DOHH2 (cell line): Measurements from ENCODE around the gene SOAT2.

Experiments used
- H3F3A ChIP-seq: fragments of 200-600 bp; sonication (generic), shearing (Covaris generic); 2 replicates; pipeline ENCODE4 v1.6.0; 2016; ENCODE audit warnings: antibody characterized with exemption, mild to moderate bottlenecking; ENCODE audit not compliant: control insufficient read depth, insufficient read depth
- H3K27ac ChIP-seq: fragments of 200-600 bp; sonication (generic); 2 replicates; pipeline ENCODE4 v1.5.1; 2014; ENCODE audit warnings: low read depth, mild to moderate bottlenecking, low read length, moderate library complexity
- H3K27me3 ChIP-seq: fragments of 200-600 bp; sonication (generic); 2 replicates; pipeline ENCODE4 v1.6.1; 2014; ENCODE audit warnings: mild to moderate bottlenecking, low read length, mixed read lengths; ENCODE audit not compliant: control insufficient read depth
- H3K36me3 ChIP-seq: fragments of 200-600 bp; sonication (generic); 2 replicates; pipeline ENCODE4 v1.6.1; 2014; ENCODE audit warnings: mild to moderate bottlenecking, low read length, moderate library complexity, mixed read lengths; ENCODE audit not compliant: control insufficient read depth
- H3K4me1 ChIP-seq: fragments of 200-600 bp; sonication (generic); 2 replicates; pipeline ENCODE4 v1.6.1; 2014; ENCODE audit warnings: mild to moderate bottlenecking, low read length, mixed read lengths; ENCODE audit not compliant: control insufficient read depth
- H3K4me2 ChIP-seq: fragments of 200-600 bp; sonication (generic); 2 replicates; pipeline ENCODE4 v1.6.0; 2014; ENCODE audit warnings: mild to moderate bottlenecking, low read length, moderate library complexity
- H3K4me3 ChIP-seq: fragments of 200-600 bp; sonication (generic); 2 replicates; pipeline ENCODE4 v1.5.1; 2014; ENCODE audit warnings: mild to moderate bottlenecking, low read length, mixed read lengths
- H3K79me2 ChIP-seq: fragments of 200-600 bp; sonication (generic); 2 replicates; pipeline ENCODE4 v1.6.1; 2014; ENCODE audit warnings: mild to moderate bottlenecking, low read length, mixed read lengths; ENCODE audit not compliant: control insufficient read depth
- H3K9me2 ChIP-seq: fragments of 200-600 bp; sonication (generic); replicated peaks from 2 replicates; pipeline ENCODE4 v1.6.1; 2014; ENCODE audit warnings: mild to moderate bottlenecking, low read length, mixed read lengths; ENCODE audit not compliant: control insufficient read depth
- H3K9me3 ChIP-seq: fragments of 200-600 bp; sonication (generic); 2 replicates; pipeline ENCODE4 v1.6.1; 2014; ENCODE audit warnings: antibody characterized with exemption, low read length, mixed read lengths; ENCODE audit not compliant: control insufficient read depth, insufficient read depth
- H4K20me1 ChIP-seq: fragments of 200-600 bp; sonication (generic); 2 replicates; pipeline ENCODE4 v1.6.0; 2014; ENCODE audit warnings: low read depth, mild to moderate bottlenecking, antibody characterized with exemption, low read length, moderate library complexity; ENCODE audit not compliant: control insufficient read depth, insufficient read depth
- EZH2phosphoT487 ChIP-seq: fragments of 200-600 bp; sonication (generic); IDR thresholded peaks from 2 replicates; pipeline ENCODE4 v1.6.1; 2017; ENCODE audit warnings: borderline replicate concordance, mild to moderate bottlenecking, antibody characterized with exemption, low read length, moderate library complexity, mixed read lengths
- TF ChIP-seq, protein P1 (sequence below): fragments of 200-600 bp; sonication (generic); IDR thresholded peaks from one replicate; pipeline ENCODE4 v1.5.1; 2014; ENCODE audit warnings: antibody characterized with exemption, mild to moderate bottlenecking, low read depth, low read length; ENCODE audit not compliant: poor library complexity, severe bottlenecking

SOAT2 gene

DNA sequence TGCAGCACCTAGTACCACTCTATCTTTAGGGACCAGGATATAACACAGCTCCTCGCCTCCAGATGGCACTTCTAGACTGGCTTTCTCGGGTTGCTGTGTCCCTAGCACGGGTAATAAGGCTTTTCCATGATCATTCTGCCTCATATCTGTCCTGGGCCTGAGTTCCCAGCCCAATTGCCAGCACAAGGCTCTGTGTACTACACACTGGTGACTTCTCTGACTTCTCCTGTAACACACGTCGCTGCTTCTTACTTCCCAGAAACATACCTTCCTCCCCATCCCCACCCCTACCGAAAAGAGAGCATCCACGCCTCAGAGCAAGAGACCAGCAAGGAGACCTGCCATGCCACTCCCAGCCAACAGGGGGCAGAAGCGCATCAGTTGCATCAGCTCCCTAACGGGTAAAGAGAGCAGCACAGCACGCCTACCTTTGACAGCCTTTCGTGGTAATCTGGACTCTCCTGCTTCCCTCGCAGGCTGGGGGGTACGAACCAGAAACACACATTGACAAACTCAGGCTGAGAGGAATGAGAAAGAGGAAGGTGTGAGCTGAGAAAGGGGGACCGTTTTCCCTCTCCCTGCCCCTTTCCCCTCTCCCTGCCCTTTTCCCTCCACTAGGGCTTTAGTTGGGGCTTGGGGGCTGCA lies 56.0 kb downstream of the SOAT2 start:
- H3K79me2 ChIP-seq: no peaks in the 10 kb centered on the region
- no peaks in the 10 kb centered on the region for H3K9me2 ChIP-seq
- peak overlapping the region; percentile 57 for H3K4me3 ChIP-seq
- H4K20me1 ChIP-seq: no peaks in the 10 kb centered on the region
- peaks cover 10% of the 10 kb centered on the region for H3K4me1 ChIP-seq
- no peaks in the 10 kb centered on the region for H3K27me3 ChIP-seq
- H3F3A ChIP-seq: peaks cover 3% of the 10 kb centered on the region; the same call in 1 of the 2 replicates
- peak overlapping the region; percentile 83 for H3K4me2 ChIP-seq
- H3K27ac ChIP-seq: no peak overlapping the region
- TF ChIP-seq, protein P1, sequence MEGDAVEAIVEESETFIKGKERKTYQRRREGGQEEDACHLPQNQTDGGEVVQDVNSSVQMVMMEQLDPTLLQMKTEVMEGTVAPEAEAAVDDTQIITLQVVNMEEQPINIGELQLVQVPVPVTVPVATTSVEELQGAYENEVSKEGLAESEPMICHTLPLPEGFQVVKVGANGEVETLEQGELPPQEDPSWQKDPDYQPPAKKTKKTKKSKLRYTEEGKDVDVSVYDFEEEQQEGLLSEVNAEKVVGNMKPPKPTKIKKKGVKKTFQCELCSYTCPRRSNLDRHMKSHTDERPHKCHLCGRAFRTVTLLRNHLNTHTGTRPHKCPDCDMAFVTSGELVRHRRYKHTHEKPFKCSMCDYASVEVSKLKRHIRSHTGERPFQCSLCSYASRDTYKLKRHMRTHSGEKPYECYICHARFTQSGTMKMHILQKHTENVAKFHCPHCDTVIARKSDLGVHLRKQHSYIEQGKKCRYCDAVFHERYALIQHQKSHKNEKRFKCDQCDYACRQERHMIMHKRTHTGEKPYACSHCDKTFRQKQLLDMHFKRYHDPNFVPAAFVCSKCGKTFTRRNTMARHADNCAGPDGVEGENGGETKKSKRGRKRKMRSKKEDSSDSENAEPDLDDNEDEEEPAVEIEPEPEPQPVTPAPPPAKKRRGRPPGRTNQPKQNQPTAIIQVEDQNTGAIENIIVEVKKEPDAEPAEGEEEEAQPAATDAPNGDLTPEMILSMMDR: peak; percentile 99
- no peak for TF ChIP-seq EZH2phosphoT487
- no peaks in the 10 kb centered on the region for H3K36me3 ChIP-seq
- no peaks in the 10 kb centered on the region for H3K9me3 ChIP-seq

DNA sequence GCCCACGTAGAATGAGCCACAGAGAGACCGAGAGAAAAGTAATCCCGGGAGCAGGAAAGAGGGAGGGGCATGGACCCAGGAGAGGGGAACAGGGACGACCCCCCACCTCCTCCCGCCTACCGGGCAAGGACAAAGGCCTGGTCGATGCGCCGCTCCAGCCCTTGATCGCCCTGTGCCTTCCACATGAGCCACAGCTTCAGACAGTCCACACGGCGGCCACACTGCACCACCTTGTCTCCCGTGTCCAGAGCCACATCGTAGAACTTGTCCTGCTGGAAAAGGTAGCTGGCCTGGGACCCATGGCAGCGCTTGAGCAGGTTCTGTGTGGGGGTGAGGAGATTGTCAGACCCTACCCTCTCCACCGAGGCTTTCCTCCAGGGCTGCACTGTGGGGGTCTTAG lies 56.7 kb downstream of the SOAT2 start:
- TF ChIP-seq, protein P1: no peak
- no peak for TF ChIP-seq EZH2phosphoT487
- no peak overlapping the region for H3K4me3 ChIP-seq
- no peaks in the 10 kb centered on the region for H4K20me1 ChIP-seq
- no peak overlapping the region for H3K27ac ChIP-seq
- no peaks in the 10 kb centered on the region for H3K9me2 ChIP-seq
- peaks cover 10% of the 10 kb centered on the region for H3K4me1 ChIP-seq
- no peaks in the 10 kb centered on the region for H3K27me3 ChIP-seq
- no peaks in the 10 kb centered on the region for H3K79me2 ChIP-seq
- no peaks in the 10 kb centered on the region for H3K36me3 ChIP-seq
- no peaks in the 10 kb centered on the region for H3K9me3 ChIP-seq
- H3K4me2 ChIP-seq: no peak overlapping the region
- peaks cover 3% of the 10 kb centered on the region; the same call in 1 of the 2 replicates for H3F3A ChIP-seq

DNA sequence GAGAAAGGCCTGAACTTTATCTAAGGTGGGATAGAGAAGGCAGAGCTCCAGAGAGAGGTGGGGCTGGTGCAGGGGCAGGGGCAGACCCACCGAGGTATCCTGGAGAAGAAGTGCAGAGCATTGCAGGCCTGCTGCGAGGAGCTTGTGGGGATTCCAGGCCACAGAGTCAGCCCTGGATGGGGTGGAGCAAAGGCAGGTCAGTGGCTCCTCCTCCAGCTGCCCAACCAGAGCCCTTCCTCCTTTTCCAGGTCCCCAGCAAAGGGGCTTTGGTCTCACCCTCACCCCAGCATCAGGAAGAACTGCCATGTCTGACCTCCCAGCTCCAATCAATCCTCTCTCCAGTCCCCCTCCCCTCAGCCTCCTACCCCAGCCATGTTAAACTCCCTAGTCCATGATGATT lies 57.4 kb downstream of the SOAT2 start:
- TF ChIP-seq EZH2phosphoT487: no peak
- TF ChIP-seq, protein P1: no peak
- no peak overlapping the region for H3K4me3 ChIP-seq
- no peak overlapping the region for H3K27ac ChIP-seq
- no peaks in the 10 kb centered on the region for H3K9me3 ChIP-seq
- H3K4me2 ChIP-seq: no peak overlapping the region
- no peaks in the 10 kb centered on the region for H3K79me2 ChIP-seq
- H3K27me3 ChIP-seq: no peaks in the 10 kb centered on the region
- no peaks in the 10 kb centered on the region for H4K20me1 ChIP-seq
- peaks cover 3% of the 10 kb centered on the region; the same call in 1 of the 2 replicates for H3F3A ChIP-seq
- H3K4me1 ChIP-seq: peaks cover 10% of the 10 kb centered on the region
- no peaks in the 10 kb centered on the region for H3K9me2 ChIP-seq
- H3K36me3 ChIP-seq: no peaks in the 10 kb centered on the region
